ENCODE results near the gene ZNF616. TPM values are rescaled to one million over a fixed set of nuclear protein-coding genes. Genes with fewer than 3 reads are reported as not detected.
"Not testable (repeated sequence)": the region's sequence is repeated elsewhere in the genome, so short reads cannot be mapped to it uniquely, and the experiment has no call there.

ZNF616 gene
- total RNA-seq, 1 donor from 2014 or later = 13.6 TPM

DNA sequence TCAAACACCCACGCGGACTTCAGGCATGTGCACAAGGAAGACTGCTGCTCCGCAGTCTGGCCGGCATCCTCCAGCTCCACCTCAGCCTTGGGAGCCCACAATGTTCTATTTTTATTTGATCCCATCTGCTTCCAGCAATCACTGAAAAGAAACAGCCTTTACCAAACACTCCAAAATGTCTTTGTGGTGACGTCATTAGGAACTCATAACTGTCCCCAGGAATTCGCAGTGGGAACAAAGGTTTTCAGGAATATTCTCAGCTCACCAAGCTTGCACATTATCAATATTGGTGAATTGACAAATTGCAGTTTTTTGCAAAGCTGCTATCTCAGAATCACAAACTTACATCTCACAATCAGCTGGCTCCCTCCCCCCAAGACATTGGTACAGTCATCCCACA is 29.0 kb downstream of the ZNF616 start:
- Mint-ChIP-seq H3K27ac (ENCODE audit: unreplicated experiment) (no peak overlapping the region), H3K4me1 (ENCODE audit: low read depth) (no peaks in the 10 kb centered on the region), H3K36me3 (ENCODE audit: low read depth) (peaks cover 61% of the 10 kb centered on the region), H3K4me3 (ENCODE audit: unreplicated experiment) (no peak overlapping the region), H3K9me3 (ENCODE audit: low read depth) (peaks cover 73% of the 10 kb centered on the region), H3K27me3 (ENCODE audit: low read depth) (no peaks in the 10 kb centered on the region)
- TF ChIP-seq, protein P1, sequence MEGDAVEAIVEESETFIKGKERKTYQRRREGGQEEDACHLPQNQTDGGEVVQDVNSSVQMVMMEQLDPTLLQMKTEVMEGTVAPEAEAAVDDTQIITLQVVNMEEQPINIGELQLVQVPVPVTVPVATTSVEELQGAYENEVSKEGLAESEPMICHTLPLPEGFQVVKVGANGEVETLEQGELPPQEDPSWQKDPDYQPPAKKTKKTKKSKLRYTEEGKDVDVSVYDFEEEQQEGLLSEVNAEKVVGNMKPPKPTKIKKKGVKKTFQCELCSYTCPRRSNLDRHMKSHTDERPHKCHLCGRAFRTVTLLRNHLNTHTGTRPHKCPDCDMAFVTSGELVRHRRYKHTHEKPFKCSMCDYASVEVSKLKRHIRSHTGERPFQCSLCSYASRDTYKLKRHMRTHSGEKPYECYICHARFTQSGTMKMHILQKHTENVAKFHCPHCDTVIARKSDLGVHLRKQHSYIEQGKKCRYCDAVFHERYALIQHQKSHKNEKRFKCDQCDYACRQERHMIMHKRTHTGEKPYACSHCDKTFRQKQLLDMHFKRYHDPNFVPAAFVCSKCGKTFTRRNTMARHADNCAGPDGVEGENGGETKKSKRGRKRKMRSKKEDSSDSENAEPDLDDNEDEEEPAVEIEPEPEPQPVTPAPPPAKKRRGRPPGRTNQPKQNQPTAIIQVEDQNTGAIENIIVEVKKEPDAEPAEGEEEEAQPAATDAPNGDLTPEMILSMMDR (IDR thresholded peaks at IDR 0.05) = no peak
- no peak for DNase-seq (ENCODE audit: low spot score)

DNA sequence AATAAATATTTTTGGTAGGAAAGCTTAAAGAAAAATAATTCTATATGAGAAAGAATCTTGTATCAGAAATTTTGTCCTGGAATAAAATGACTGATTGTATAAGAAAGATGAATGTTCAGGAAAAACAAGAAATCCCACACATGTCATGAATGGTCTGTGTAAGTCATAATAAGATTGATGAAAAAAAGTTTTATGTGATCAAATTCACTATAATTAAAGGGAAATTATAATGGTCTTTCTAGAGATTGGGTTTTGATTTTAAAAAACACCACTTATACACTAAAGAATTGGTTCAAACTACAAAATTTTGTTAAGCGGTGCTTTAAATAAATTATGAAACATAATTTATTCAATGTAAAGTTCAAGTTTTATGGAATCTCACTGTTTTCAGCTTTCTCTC is 37.0 kb downstream of the ZNF616 start:
- H3K27ac Mint-ChIP-seq (ENCODE audit: unreplicated experiment) = no peak overlapping the region
- H3K36me3 Mint-ChIP-seq (ENCODE audit: low read depth) = peaks cover 13% of the 10 kb centered on the region
- H3K9me3 Mint-ChIP-seq (ENCODE audit: low read depth) = peaks cover 39% of the 10 kb centered on the region

DNA sequence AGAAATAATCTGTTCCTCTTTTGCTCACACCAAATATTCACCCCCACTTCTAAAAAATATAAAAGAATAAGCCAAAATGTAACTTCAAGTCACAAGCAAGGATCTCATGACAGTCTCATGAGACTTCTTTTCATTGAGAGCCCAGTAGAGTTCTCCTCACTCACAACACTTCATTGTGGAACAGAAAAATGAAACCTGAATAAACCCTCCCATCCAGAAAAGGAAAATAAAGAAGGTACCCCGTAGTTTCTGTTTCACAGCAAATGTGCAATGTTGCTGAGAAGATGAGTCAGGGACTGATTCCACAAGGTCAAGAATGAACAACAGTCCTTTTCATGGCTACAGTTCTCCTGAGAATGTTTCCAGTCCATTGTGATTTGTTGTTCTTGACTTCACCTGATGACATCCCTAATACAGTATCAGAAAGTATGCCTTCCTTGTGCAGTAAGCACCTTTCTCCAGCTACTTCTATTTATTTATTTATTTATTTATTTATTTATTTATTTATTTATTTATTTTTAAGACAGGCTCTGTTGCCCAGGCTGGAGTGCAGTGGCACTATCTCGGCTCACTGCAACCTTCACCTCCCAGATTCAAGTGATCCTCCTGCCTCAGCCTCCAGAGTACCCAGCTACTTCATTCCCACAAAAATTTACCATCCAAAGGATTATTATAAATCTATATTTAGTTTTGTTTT is 37.7 kb downstream of the ZNF616 start:
- Mint-ChIP-seq H3K4me1 (ENCODE audit: low read depth) (no peaks in the 10 kb centered on the region), H3K36me3 (ENCODE audit: low read depth) (peaks cover 8% of the 10 kb centered on the region), H3K9me3 (ENCODE audit: low read depth) (peaks cover 37% of the 10 kb centered on the region), H3K4me3 (ENCODE audit: unreplicated experiment) (no peak overlapping the region), H3K27me3 (ENCODE audit: low read depth) (no peaks in the 10 kb centered on the region), H3K27ac (ENCODE audit: unreplicated experiment) (no peak overlapping the region)
- TF ChIP-seq, protein P1 (IDR thresholded peaks at IDR 0.05) = no peak
- DNase-seq (ENCODE audit: low spot score) = no peak

More for the DNA sequence above, 37.0 kb downstream of the ZNF616 start:
- TF ChIP-seq, protein P1 (IDR thresholded peaks at IDR 0.05) = no peak
- Mint-ChIP-seq H3K4me3 (ENCODE audit: unreplicated experiment) (no peak overlapping the region), H3K4me1 (ENCODE audit: low read depth) (no peaks in the 10 kb centered on the region), H3K27me3 (ENCODE audit: low read depth) (no peaks in the 10 kb centered on the region)
- no peak for DNase-seq (ENCODE audit: low spot score)

DNA sequence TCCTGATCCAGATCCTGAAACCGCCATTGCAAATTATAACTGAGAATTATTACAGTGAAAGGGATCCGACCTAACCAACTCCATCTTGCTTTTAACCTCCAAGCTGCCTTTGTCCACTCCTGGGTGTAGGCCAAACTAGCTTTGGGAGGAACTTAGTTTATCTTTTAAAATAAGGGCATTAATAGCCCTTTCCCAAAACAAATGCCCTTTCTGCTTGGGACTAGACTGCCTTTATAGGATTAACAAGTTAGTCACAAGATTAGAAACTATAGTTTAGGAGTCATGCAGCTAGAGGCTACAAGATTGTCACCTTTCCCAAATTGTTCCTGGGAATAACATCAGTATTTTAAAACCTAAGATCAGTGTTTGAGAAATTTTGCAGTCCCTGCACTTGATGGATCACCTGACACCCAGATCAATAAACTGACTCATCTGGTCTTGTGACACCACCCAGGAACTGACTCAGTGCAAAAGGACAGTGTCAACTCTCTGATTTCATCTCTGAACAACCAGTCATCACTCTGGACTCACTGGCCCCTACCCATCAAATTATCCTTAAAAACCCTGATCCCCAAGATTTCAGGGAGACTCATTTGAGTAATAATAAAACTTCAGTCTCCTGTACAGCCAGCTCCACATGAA is 40.1 kb downstream of the ZNF616 start:
- no peak for DNase-seq (ENCODE audit: low spot score)
- Mint-ChIP-seq H3K9me3 (ENCODE audit: low read depth) (peaks cover 36% of the 10 kb centered on the region), H3K4me1 (ENCODE audit: low read depth) (peaks cover 2% of the 10 kb centered on the region), H3K36me3 (ENCODE audit: low read depth) (peaks cover 4% of the 10 kb centered on the region), H3K27ac (ENCODE audit: unreplicated experiment) (no peak overlapping the region), H3K4me3 (ENCODE audit: unreplicated experiment) (no peak overlapping the region), H3K27me3 (ENCODE audit: low read depth) (no peaks in the 10 kb centered on the region)
- TF ChIP-seq, protein P1 (IDR thresholded peaks at IDR 0.05) = no peak

DNA sequence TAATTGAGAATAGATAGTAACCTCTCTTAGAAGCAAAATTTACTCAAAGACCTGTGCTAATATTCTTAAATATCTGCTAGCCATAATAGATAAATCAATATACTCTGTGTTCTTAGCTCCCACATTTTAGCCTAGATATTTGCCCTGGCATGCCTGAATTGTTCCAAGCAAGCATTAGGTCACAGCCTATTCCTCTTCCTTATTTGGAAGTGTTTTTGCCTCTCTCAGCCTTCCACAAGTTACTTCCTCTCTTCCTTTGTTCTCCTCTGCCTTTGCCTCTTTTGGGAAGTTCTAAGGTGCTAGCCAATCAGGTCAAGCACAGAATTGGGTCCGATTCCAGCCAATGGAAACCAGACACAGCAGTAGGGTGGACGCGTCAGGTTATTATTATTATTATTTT is 43.3 kb downstream of the ZNF616 start:
- not testable (repeated sequence) for DNase-seq (ENCODE audit: low spot score); H3K27me3 Mint-ChIP-seq (ENCODE audit: low read depth); H3K4me3 Mint-ChIP-seq (ENCODE audit: unreplicated experiment); H3K27ac Mint-ChIP-seq (ENCODE audit: unreplicated experiment)
- Mint-ChIP-seq H3K36me3 (ENCODE audit: low read depth) (peaks cover 20% of the 10 kb centered on the region), H3K4me1 (ENCODE audit: low read depth) (peaks cover 28% of the 10 kb centered on the region), H3K9me3 (ENCODE audit: low read depth) (peaks cover 30% of the 10 kb centered on the region)
